H9 (cell line): Measurements from ENCODE around the gene CRACDL. TPM values are rescaled to one million over a fixed set of nuclear protein-coding genes. Genes with fewer than 3 reads are reported as not detected.

ENCODE experiments used
- DNase-seq: peaks from one replicate; pipeline ENCODE4 v3.0.0-alpha.2; 2017
- H2AFZ ChIP-seq: one replicate; pipeline ENCODE4 v1.6.1; 2013; ENCODE audit warnings: mild to moderate bottlenecking, low read length, control low read depth, moderate library complexity
- H2AK5ac ChIP-seq: 2 replicates; pipeline ENCODE4 v1.6.1; 2013; ENCODE audit warnings: low read length, control low read depth, mixed read lengths; ENCODE audit not compliant: insufficient read length
- H2BK120ac ChIP-seq: one replicate; pipeline ENCODE4 v1.6.1; 2013; ENCODE audit warnings: low read depth, mild to moderate bottlenecking, low read length, control low read depth, inconsistent platforms; ENCODE audit not compliant: poor library complexity, severe bottlenecking
- H2BK12ac ChIP-seq: 2 replicates; pipeline ENCODE4 v1.6.1; 2013; ENCODE audit warnings: low read length, control low read depth, mixed read lengths, low read depth; ENCODE audit not compliant: insufficient read length
- H2BK15ac ChIP-seq: 2 replicates; pipeline ENCODE4 v1.6.1; 2013; ENCODE audit warnings: low read depth, low read length, control low read depth
- H2BK20ac ChIP-seq: one replicate; pipeline ENCODE4 v1.6.1; 2013; ENCODE audit warnings: low read depth, mild to moderate bottlenecking, low read length, control low read depth, inconsistent platforms; ENCODE audit not compliant: poor library complexity, severe bottlenecking
- H2BK5ac ChIP-seq: 2 replicates; pipeline ENCODE4 v1.6.1; 2013; ENCODE audit warnings: low read length, control low read depth, mixed read lengths; ENCODE audit not compliant: insufficient read length
- H3K14ac ChIP-seq: 2 replicates; pipeline ENCODE4 v1.6.1; 2013; ENCODE audit warnings: low read length, control low read depth; ENCODE audit not compliant: insufficient read depth
- H3K18ac ChIP-seq: 2 replicates; pipeline ENCODE4 v1.6.1; 2013; ENCODE audit warnings: low read depth, mild to moderate bottlenecking, mixed read lengths, low read length, control low read depth; ENCODE audit not compliant: insufficient read length
- H3K23ac ChIP-seq: 2 replicates; pipeline ENCODE4 v1.6.1; 2013; ENCODE audit warnings: low read length, control low read depth, mixed read lengths, low read depth; ENCODE audit not compliant: insufficient read length
- H3K23me2 ChIP-seq: 2 replicates; pipeline ENCODE4 v1.6.1; 2013; ENCODE audit warnings: low read depth, mild to moderate bottlenecking, mixed read lengths, low read length, control low read depth; ENCODE audit not compliant: insufficient read length, poor library complexity, severe bottlenecking
- H3K27ac ChIP-seq: 2 replicates; pipeline ENCODE4 v1.5.1; 2013; ENCODE audit warnings: low read length, control low read depth, mixed read lengths, low read depth; ENCODE audit not compliant: insufficient read length
- H3K27me3 ChIP-seq: 2 replicates; pipeline ENCODE4 v1.6.1; 2013; ENCODE audit warnings: low read length, control low read depth, inconsistent platforms; ENCODE audit not compliant: insufficient read depth
- H3K4ac ChIP-seq: 2 replicates; pipeline ENCODE4 v1.6.1; 2013; ENCODE audit warnings: low read depth, mild to moderate bottlenecking, control low read depth, inconsistent platforms, low read length, moderate library complexity
- H3K4me1 ChIP-seq: 2 replicates; pipeline ENCODE4 v1.6.1; 2013; ENCODE audit warnings: low read length, control low read depth, inconsistent platforms; ENCODE audit not compliant: insufficient read depth
- H3K4me2 ChIP-seq: 2 replicates; pipeline ENCODE4 v1.6.1; 2013; ENCODE audit warnings: low read length, control low read depth, mixed read lengths; ENCODE audit not compliant: insufficient read length, insufficient read depth
- H3K56ac ChIP-seq: 2 replicates; pipeline ENCODE4 v1.6.1; 2013; ENCODE audit warnings: low read depth, mild to moderate bottlenecking, mixed read lengths, low read length, control low read depth; ENCODE audit not compliant: insufficient read length
- H3K79me1 ChIP-seq: 2 replicates; pipeline ENCODE4 v1.6.1; 2013; ENCODE audit warnings: low read depth, mild to moderate bottlenecking, moderate library complexity, low read length, control low read depth, inconsistent platforms; ENCODE audit not compliant: insufficient read depth, poor library complexity, severe bottlenecking
- H3K79me2 ChIP-seq: 2 replicates; pipeline ENCODE4 v1.6.1; 2013; ENCODE audit warnings: low read length, control low read depth, inconsistent platforms; ENCODE audit not compliant: insufficient read depth
- H3K9ac ChIP-seq: 2 replicates; pipeline ENCODE4 v1.6.1; 2013; ENCODE audit warnings: low read length, control low read depth, mixed read lengths; ENCODE audit not compliant: insufficient read length; ENCODE audit errors: extremely low read depth
- H3K9me3 ChIP-seq: one replicate; pipeline ENCODE4 v1.6.1; 2013; ENCODE audit warnings: low read depth, low read length, inconsistent platforms; ENCODE audit not compliant: control insufficient read depth
- H3T11ph ChIP-seq: one replicate; pipeline ENCODE4 v1.6.1; 2013; ENCODE audit warnings: mild to moderate bottlenecking, low read length, control low read depth, inconsistent platforms
- H4K20me1 ChIP-seq: one replicate; pipeline ENCODE4 v1.6.1; 2013; ENCODE audit not compliant: control insufficient read depth, insufficient read length, insufficient read depth
- H4K5ac ChIP-seq: 2 replicates; pipeline ENCODE4 v1.6.1; 2013; ENCODE audit warnings: low read depth, mild to moderate bottlenecking, mixed read lengths, low read length, control low read depth; ENCODE audit not compliant: insufficient read length
- H4K8ac ChIP-seq: replicated peaks from 2 replicates; pipeline ENCODE4 v1.6.1; 2013; ENCODE audit warnings: low read length, control low read depth, mixed read lengths, low read depth; ENCODE audit not compliant: insufficient read length
- H4K91ac ChIP-seq: 2 replicates; pipeline ENCODE4 v1.6.1; 2013; ENCODE audit warnings: low read depth, mild to moderate bottlenecking, moderate library complexity, mixed read lengths, low read length, control low read depth; ENCODE audit not compliant: insufficient read length
- H3K27ac Mint-ChIP-seq, 3 experiments: 2 replicates in 2 of 3; 3 replicates in 1 of 3; pipeline ENCODE4 v1.8.0; 2020 to 2021; ENCODE audit warnings: mixed read lengths in 3 of 3, mild to moderate bottlenecking in 1 of 3, moderate library complexity in 1 of 3
- H3K27me3 Mint-ChIP-seq: 2 replicates; pipeline ENCODE4 v1.8.0; 2021; ENCODE audit warnings: low read depth, mild to moderate bottlenecking, moderate library complexity, mixed read lengths
- H3K36me3 Mint-ChIP-seq, 3 experiments: 2 replicates in 2 of 3; 3 replicates in 1 of 3; pipeline ENCODE4 v1.8.0; 2020 to 2021; ENCODE audit warnings: low read depth in 3 of 3, mixed read lengths in 3 of 3; ENCODE audit not compliant: insufficient read depth in 1 of 3
- H3K4me1 Mint-ChIP-seq, 2 experiments: 2 replicates each; pipeline ENCODE4 v1.8.0; 2020; ENCODE audit warnings: mixed read lengths in 2 of 2
- H3K4me3 Mint-ChIP-seq, 2 experiments: 2 replicates in 1 of 2; 3 replicates in 1 of 2; pipeline ENCODE4 v1.8.0; 2020 to 2021; ENCODE audit warnings: mild to moderate bottlenecking in 2 of 2, mixed read lengths in 2 of 2, moderate library complexity in 1 of 2
- H3K9me3 Mint-ChIP-seq, 2 experiments: 2 replicates in 1 of 2; 3 replicates in 1 of 2; pipeline ENCODE4 v1.8.0; 2020; ENCODE audit warnings: mild to moderate bottlenecking in 2 of 2, mixed read lengths in 2 of 2, moderate library complexity in 1 of 2
- WGBS: extraction: QIAGEN DNeasy Blood & Tissue Kit; methylation state at CpG from one replicate; pipeline ENCODE4 v1.1.7; 2013; ENCODE audit warnings: missing lambda C conversion rate, low lambda C conversion rate, mixed read lengths; ENCODE audit not compliant: insufficient read length; ENCODE audit errors: extremely low coverage; 5-methylcytosine and 5-hydroxymethylcytosine counted together
- total RNA-seq: library from RNA; stranded (reverse); gene quantifications from 2 replicates; pipeline ENCODE4 v1.2.1, GENCODE V29; 2021
- TF ChIP-seq, protein P1 (sequence below): fragments of 200-600 bp; sonication (generic); conservative IDR thresholded peaks from 3 replicates; pipeline ENCODE4 v1.8.0; 2021; ENCODE audit warnings: antibody characterized with exemption, mild to moderate bottlenecking

Gene CRACDL
- total RNA-seq, 1 experiment from 2014 or later: 0.48 TPM

DNA sequence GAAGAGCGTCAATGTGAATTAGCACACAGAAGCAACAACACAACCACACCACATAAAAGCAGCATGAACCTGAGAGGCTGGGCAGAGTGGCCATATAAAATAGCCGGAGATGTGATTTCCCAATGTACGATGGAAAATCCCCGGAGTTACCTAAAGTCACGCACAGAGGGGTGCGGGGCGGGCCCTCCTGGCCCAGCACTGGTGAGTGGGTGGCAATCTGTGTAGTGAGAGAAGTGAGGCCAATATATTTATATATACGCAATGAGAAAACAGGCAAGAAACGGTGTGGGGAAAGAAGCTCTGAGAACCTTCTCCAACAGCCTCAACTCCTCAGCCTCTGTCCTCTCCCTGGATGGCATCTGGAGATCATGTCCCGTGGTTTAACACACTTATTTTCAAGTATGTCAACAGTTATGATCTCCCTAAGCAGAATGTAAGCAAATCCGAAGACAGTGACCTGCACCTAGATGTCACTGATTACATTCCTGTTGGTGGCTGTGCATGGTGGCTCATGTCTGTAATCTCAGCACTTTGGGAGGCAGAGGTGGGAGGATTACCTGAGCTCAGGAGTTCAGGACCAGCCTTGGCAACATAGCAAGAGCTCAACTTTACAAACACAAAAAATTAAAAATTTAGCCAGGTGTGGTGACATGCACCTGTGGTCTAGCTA is 41.6 kb downstream of the CRACDL start:
- no peak overlapping the region for H2AFZ ChIP-seq
- no peak overlapping the region for H3K18ac ChIP-seq
- H3K56ac ChIP-seq: no peak overlapping the region
- no peaks in the 10 kb centered on the region for H3K9me3 ChIP-seq
- H3T11ph ChIP-seq: no peak overlapping the region
- no peak overlapping the region for H4K5ac ChIP-seq
- no peak overlapping the region for H2BK20ac ChIP-seq
- no peak for DNase-seq
- no peak overlapping the region for H3K4me2 ChIP-seq
- no peak overlapping the region for H3K14ac ChIP-seq
- H3K27ac ChIP-seq: no peak overlapping the region
- H3K23me2 ChIP-seq: no peaks in the 10 kb centered on the region
- H2AK5ac ChIP-seq: no peak overlapping the region
- H4K20me1 ChIP-seq: no peaks in the 10 kb centered on the region
- no peak overlapping the region for H3K23ac ChIP-seq
- H3K79me2 ChIP-seq: no peaks in the 10 kb centered on the region
- Mint-ChIP-seq H3K4me3 (no peak overlapping the region), H3K9me3 (peaks cover 8 to 9% of the 10 kb centered on the region in 2 experiments), H3K36me3 (peaks cover 0 to 8% (median 0%) of the 10 kb centered on the region in 3 experiments; a peak in 2 of 7 replicates), H3K27ac (no peak overlapping the region), H3K27me3 (no peaks in the 10 kb centered on the region; the same call in 1 of the 2 replicates), H3K4me1 (0 out of 4 replicates have a peak, but pooled peaks cover 0 to 2% of the 10 kb centered on the region in 2 experiments)
- no peaks in the 10 kb centered on the region for H3K4me1 ChIP-seq
- no peak overlapping the region for H3K9ac ChIP-seq
- no peak overlapping the region for H2BK15ac ChIP-seq
- no peak overlapping the region for H2BK12ac ChIP-seq
- no peak overlapping the region for H2BK120ac ChIP-seq
- no peak overlapping the region for H2BK5ac ChIP-seq
- H3K79me1 ChIP-seq: no peaks in the 10 kb centered on the region
- WGBS: no CpG with 5 or more reads among the region's 11 CpGs
- no peak overlapping the region for H3K4ac ChIP-seq
- TF ChIP-seq, protein P1, sequence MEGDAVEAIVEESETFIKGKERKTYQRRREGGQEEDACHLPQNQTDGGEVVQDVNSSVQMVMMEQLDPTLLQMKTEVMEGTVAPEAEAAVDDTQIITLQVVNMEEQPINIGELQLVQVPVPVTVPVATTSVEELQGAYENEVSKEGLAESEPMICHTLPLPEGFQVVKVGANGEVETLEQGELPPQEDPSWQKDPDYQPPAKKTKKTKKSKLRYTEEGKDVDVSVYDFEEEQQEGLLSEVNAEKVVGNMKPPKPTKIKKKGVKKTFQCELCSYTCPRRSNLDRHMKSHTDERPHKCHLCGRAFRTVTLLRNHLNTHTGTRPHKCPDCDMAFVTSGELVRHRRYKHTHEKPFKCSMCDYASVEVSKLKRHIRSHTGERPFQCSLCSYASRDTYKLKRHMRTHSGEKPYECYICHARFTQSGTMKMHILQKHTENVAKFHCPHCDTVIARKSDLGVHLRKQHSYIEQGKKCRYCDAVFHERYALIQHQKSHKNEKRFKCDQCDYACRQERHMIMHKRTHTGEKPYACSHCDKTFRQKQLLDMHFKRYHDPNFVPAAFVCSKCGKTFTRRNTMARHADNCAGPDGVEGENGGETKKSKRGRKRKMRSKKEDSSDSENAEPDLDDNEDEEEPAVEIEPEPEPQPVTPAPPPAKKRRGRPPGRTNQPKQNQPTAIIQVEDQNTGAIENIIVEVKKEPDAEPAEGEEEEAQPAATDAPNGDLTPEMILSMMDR: no peak
- no peak overlapping the region for H4K91ac ChIP-seq
- H4K8ac ChIP-seq: no peak overlapping the region
- no peaks in the 10 kb centered on the region for H3K27me3 ChIP-seq
